GM21723 (cell line): ENCODE results near the gene GHRHR.

ENCODE experiments used
- ATAC-seq: cut with Tn5 transposase; IDR thresholded peaks from one replicate; pipeline ENCODE4 v1.9.1; 2021; ENCODE audit warnings: mild to moderate bottlenecking, moderate library complexity; ENCODE audit not compliant: unreplicated experiment

Gene GHRHR

DNA sequence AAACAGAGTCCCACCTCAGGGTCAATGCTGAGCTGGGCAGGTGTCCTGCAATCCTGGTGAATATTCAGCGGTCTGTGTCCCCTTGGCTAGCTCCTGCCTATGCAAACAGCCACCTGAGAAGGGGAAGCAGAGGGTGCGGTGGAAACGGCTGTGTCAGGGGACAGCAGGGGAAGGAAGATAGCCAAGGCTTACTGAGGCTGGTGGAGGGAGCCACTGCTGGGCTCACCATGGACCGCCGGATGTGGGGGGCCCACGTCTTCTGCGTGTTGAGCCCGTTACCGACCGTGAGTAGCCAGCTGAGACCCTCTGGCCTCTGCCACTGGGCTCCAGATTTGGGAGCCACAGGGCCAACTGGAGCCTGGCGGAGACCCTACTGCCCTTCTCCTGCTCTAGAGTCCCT, at the start of gene GHRHR:
Gene GHRHR, plus strand, starts transcription at position 112 of the 400 bp plus-strand sequence. Its CDS starts 116 bp downstream, at position 228.
- no peak for ATAC-seq

DNA sequence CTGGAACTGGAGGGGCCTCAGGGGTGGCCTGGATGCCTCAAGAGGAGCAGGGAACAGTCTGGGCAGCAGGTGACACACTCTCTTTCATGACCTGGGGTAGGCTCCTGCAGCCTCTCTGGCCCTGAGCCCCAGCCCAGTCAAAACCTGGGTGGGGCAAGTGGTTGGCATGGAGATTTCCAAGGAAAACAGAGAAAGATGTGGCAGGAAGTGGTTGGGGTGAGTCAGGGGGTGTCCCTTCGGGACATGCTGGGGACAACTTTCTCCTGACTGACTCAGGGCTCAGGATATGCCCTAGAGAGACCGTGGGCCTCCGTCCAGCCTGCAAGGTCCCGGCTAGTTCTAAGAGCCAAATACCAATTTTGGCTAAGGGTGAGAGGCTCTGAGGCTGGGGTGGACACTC, 49.2 kb upstream of the GHRHR start:
- no peak for ATAC-seq

DNA sequence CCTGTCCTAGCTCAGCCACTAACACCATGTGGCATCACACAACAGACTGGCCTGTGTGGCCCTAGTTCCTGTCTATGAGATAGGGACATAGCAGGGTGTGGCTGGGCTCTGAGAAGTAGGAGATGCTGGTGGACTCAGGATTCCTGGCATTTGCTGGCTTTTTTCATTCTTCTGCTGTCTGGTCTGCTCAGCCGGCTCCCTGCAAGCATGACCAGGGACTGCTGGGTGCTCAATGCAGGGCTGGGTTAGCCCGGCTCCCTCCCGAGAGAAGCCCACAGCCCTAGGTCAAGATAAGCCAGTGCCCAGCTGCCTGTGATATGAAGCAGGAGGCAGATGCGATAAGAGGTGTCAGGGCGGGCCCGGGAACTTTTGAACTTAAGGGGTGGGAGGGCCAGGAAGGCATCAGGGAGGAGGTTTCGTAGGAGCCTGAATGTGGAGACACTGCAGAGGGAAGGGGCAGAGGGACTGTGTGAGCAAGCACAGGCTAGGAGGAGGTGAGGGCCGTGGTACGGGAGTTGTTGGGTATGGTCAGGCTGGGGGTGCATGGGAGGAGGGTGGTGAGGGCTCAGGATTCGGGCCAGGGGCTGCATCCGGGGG, 48.6 kb upstream of the GHRHR start:
- ATAC-seq: no peak

DNA sequence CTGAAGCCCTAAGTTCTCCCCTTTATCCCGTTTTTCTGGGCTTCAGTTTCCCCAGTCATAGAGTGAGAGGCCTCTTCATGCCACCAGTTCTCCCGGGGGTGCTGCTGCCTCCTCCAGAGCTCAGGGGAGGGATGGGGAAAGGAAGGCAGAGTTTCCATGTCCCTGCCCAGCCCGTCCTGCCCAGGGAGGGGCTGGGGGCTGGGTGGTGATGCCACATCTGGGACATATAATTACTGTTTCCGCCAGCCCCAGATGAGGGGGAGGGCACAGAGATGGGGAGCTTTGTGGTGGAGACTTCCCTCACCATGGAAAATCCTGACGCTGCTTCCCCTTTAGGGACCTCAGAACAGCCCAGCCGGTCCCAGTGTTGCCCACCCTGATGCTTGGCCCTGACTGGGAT, 48.0 kb upstream of the GHRHR start:
- ATAC-seq: no peak

DNA sequence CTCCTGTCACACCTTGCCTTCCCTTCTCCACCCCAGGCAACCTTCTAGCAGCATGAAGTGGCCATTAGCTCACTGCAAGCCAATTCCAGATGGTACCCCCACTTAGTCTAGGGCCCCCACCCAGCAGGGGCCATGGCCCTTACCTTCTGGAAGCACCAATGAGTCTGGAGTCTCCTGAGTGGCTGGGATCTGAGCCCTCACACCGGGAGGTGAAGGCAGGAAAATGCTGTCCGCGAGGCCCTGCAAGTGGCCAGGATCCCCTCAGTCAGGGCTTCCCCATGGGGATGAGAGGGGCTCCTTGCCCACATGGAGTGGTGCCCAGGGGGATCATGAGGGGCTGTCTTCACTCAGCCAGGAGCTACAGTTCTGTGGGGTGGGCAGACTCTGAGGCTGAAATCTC, 47.5 kb upstream of the GHRHR start:
- no peak for ATAC-seq

DNA sequence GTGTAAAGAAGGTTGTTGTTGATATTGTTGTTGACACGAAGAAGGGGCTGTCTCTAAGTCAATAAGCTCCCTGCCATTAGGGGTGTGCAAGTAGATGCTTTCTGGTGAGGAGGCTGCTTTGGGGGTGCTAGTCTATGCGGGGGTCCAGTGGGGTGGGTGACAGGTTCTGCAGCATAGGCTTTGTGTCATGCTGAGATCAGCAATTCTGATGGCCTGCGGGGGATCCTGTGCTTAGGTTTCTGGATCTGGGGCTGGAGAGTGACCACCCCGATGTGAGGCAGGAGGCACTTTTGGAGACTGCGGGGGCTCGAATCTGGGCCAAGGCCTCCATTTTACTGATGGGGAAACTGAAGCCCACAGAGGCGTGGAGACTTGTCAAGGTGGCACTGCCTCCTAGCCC, 47.0 kb upstream of the GHRHR start:
- no peak for ATAC-seq

DNA sequence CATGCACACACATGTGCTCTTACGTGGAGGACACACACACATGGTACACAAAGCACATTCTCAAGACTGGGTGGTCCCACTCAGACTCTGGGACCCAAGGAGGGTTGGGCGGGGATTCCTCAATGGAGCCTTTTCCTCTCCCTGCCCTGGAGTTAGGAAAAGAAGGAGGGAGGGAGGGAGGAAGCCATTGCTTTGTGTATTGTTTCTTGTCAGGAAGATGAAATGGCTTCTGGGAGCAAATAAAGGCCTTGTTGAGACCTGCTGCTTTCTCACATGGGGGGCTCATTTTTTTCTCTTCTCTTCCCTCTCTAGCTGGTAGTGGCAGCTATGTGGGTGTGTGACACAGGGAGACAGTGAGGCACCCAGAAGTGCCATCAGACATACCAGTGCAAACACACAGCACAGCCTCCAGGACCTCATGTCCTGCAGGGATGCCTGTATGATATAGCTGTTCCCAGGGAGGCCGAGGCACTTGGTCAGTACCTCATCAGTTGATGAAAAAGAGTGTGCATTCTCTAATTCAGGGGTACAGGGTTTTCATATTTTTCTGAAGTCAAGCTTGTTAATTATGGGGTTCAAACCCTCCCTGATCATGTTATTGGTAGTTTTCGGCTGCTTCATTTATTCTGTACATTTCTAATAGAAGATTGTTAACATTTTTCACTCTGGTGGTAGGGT, 46.4 kb upstream of the GHRHR start:
- ATAC-seq: no peak

DNA sequence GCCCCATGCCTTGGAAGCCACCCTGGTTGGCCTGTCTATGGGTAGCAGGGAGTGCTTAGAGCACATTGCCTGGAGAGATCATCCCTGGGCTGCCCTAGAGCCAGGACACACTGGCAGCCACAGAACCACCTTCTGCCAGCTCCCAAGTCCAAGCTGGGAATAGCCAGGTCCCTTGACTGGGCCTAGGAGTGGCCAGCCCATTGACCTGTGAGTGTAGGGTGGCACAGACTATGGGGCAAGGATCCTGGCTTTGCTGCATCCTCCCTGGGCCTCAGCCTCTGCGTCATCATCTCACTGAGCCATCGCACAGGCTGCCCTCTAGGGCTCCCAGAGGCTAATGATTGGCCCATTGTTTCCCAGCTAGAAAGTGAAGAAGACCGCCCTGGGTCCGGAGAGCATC, 45.1 kb upstream of the GHRHR start:
- ATAC-seq: no peak

DNA sequence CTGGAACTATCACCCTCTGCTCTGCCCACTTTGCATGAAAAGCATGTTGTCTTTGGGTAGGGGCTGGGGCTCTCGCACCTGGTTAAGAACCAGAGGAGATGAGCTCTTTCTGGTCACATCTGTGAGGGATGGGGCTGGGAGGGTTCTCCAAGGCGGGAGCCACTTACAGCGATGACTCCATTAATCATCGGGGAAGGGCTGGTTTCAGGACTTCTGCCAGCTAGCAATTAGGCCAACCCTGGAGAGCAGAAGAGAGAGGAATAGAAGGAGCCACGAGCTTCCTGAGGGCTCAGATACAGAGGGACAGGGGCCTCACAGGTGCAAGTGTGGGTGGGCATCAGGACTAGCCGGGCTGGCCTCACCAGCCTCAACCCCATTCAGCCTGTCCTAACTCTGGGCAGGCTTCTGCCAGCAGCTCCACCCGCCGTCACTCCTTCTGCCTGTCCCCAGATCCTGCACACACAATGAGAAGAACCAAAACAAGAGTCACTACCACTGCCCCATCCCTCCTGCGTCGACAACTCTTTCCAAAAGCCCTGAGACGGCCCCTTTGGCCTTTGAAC, 43.7 kb upstream of the GHRHR start:
- no peak for ATAC-seq

DNA sequence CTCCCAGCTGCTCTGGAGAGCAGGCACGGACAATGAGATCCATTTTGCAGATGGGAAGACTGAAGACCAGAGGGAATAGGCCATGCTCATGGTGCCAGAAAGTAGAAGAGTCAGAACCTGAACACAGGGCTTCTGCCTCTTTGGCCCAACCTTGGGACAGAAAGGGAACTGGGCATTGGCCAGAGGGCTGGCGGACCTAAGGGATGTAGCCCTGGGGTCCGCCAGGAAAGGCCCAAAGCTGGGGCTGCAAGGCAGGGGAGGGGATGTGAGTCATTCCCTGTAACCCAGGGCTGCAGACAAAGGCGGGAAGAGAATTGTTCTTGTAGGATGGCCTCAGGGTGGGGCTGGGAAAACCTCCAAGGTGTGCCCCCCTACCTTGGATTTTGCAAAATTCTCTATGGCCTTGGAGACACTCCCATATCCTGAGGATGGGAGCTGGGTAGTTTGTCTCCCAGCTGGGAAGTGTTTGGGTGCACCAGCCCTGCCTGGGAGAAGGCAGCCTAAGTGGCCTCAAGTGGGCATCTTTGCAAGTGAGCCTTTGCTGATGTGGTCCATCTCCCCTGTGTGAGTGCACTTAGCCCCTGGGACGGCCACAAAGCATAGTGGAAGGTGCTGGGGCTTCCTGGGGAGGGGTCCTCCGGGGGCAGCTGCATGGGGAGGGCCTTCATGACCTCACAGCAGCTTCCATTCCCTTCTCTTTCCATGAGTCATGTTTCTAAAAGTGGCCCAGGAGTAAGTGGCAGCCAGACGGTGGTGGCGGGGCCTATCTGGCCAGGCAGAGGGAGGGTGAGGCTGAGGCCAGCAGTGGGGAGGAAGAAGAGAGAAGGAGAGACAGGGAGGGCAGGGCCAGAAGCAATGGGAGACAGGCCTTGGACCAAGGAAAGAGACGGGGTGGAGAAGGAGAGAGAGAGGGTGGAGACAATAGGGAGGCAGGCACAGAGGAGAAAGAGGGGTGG, 42.9 kb upstream of the GHRHR start:
- no peak for ATAC-seq

DNA sequence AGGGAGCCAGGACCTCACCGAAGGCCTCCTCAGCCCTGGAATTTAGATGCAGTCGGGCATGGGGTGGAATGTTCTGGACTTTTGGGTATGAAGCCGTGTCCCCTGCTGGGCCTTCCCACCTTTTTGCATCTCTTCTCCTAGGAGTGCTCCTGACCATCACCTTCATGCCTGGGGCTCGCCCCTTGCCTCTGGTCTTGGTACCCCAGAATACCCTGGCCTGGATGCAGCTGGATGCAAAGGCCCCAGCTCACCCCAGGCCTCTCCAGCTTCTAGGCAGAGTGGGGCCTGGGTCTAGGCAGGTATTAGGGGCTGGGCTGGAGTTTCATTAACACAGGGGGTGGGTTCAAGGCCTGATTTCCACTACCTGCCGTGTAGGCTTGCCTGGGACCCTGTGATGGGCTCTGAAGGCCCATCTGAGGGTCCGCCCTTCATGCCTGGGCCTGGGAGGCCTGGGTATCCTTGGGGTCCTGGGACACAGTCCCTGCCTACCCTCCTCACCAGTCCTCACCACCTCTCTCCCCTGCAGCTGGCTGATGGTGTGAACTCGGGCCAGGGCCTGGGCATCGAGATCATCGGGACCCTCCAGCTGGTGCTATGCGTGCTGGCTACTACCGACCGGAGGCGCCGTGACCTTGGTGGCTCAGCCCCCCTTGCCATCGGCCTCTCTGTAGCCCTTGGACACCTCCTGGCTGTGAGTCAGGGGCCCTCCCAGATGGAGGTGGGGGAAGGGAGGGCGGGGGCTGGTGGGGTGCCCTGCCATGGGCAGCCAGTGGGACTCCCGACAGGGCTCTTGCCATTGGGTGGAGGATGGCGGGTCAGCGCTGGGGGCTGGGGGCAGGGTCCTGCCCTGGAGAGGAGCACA, 42.0 kb upstream of the GHRHR start:
- ATAC-seq: no peak

DNA sequence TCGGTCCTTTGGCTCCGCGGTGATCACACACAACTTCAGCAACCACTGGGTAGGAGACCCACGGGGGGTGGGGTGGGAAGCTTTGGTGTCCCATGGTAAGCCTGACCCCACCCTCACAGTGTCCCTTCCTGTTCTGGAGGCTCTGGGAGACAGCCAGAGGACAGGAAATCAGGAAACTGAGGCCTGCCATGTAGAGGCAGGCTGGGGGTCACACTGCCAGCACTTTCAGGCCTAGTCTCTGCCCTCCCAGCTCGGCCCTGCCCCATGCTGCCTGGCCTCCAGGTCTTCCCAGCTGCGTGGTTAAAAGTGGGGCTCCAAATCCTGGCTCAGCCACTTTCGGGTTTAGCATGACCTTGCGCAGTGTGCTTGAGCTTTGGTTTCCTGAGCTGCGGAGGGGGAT, 41.2 kb upstream of the GHRHR start:
- ATAC-seq: no peak

DNA sequence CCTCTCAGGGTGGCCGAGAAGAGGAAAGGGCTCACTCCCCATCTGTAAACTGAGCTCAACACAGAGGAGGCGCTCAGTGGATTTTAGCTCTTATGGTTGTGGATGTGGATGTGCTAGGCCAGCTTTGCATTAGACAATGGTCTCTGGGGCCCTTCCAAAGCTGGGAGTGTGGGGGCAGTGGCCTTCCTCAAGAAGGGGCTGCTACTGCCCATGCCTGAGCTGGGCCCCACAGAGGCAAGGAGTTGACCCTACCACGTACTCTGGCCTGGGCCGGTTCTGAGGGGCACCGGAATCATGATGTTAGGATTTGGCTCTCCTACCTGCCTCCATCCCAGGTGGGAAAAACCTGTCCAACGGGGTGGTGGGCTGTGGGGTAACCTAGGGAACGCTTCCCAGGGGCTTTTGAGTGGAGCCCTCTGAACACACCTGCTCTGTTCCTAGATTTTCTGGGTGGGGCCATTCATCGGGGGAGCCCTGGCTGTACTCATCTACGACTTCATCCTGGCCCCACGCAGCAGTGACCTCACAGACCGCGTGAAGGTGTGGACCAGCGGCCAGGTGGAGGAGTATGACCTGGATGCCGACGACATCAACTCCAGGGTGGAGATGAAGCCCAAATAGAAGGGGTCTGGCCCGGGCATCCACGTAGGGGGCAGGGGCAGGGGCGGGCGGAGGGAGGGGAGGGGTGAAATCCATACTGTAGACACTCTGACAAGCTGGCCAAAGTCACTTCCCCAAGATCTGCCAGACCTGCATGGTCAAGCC, 40.6 kb upstream of the GHRHR start:
- no peak for ATAC-seq

DNA sequence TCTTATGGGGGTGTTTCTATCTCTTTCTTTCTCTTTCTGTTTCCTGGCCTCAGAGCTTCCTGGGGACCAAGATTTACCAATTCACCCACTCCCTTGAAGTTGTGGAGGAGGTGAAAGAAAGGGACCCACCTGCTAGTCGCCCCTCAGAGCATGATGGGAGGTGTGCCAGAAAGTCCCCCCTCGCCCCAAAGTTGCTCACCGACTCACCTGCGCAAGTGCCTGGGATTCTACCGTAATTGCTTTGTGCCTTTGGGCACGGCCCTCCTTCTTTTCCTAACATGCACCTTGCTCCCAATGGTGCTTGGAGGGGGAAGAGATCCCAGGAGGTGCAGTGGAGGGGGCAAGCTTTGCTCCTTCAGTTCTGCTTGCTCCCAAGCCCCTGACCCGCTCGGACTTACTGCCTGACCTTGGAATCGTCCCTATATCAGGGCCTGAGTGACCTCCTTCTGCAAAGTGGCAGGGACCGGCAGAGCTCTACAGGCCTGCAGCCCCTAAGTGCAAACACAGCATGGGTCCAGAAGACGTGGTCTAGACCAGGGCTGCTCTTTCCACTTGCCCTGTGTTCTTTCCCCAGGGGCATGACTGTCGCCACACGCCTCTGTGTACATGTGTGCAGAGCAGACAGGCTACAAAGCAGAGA, 39.9 kb upstream of the GHRHR start:
- ATAC-seq: no peak

DNA sequence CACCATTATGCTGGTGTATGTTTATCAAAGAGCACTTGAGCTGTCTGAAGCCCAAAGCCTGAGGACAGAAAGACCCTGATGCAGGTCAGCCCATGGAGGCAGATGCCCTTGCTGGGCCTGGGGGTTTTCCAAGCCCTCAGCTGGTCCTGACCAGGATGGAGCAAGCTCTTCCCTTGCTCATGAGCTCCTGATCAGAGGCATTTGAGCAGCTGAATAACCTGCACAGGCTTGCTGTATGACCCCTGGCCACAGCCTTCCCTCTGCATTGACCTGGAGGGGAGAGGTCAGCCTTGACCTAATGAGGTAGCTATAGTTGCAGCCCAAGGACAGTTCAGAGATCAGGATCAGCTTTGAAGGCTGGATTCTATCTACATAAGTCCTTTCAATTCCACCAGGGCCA, 39.1 kb upstream of the GHRHR start:
- no peak for ATAC-seq

DNA sequence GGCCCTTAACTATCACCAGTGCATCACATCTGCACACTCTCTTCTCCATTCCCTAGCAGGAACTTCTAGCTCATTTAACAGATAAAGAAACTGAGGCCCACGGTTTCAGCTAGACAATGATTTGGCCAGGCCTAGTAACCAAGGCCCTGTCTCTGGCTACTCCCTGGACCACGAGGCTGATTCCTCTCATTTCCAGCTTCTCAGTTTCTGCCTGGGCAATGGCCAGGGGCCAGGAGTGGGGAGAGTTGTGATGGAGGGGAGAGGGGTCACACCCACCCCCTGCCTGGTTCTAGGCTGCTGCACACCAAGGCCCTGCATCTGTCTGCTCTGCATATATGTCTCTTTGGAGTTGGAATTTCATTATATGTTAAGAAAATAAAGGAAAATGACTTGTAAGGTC, 38.6 kb upstream of the GHRHR start:
- no peak for ATAC-seq

DNA sequence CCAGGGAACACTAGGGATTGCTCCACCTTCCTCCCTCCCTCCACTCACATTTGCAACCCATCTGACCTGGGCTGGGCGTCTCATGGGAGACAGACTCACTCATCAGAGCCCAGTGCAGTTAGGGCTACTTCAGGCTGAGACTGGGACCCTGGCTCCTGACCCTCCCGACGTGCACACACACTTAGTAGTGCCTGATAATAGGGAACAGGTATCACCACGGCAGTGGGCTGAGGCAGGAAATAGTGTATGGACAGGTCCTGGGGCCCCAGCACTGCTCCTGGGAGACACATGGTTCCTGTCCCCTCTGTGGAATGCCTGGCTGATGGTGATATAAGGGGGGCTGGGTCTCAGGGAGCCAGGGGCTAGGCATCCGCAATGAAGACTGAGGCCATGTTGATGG, 37.8 kb upstream of the GHRHR start:
- no peak for ATAC-seq

DNA sequence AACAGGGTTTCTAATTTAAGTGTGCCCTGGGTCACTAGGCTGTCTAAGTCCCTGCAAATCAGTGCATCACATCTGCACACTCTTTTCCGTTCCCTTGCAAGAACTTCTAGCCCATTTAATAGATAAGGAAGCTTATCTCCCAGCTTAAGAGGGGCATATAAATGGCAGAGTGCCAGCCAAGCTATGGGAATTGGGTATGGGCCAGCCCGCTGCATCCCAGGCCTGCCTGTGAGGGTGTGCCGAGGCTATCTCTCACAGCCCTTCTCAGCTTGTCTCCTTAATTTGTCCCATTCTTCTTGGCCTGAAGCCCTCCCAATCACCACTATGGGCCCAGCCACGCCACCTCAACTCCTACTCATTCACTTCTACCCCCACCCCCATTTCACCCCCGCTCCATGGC, 37.4 kb upstream of the GHRHR start:
- ATAC-seq: no peak

DNA sequence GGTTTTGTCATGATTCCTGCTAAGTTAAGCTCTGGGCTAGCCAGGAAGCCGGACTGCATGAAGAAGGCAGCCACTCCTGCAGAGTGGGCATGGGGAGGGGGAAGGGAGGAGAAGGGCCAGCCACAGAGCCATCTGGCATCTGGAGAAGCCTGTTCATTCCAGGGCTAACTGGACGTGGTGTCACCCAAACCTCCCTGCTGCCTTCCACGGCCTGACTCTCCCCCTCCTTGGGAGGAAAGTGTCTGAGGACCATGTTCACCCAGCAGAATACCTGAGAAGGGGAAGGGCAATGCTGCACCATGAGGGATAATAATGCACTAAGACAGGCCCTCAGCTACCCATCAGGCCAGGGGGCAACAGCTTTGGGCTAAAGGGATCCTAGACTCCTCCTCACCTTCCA, 36.7 kb upstream of the GHRHR start:
- no peak for ATAC-seq
